Measurements from ENCODE around the gene TERT.

DNA sequence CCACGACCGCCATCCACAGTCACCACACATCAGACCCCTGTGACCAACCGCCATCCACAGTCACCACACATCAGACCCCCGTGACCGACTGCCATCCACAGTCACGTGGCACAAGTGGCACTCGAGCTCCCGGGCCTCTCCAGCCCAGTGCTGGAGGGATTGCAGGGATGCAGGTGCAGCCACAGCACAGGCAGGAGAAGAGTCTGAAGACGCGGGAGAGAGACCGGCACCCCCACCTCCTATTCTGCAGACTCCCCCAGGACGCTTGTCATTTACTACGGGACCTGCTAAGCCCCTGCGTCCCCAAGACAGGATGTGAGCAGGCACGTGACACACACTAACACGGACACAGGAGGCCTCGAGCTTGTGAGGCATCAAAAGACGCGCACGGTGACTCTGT, 21.1 kb downstream of the TERT start:
- no peak for TF ChIP-seq POLR2AphosphoS5 (IDR thresholded peaks at IDR 0.05; ENCODE audit: low read depth, low read length)
- TF ChIP-seq SPI1 (IDR thresholded peaks at IDR 0.05; ENCODE audit: low read depth, low read length): no peak
